ENCODE results near the gene LDAF1.
"Not testable (repeated sequence)": the region's sequence is repeated elsewhere in the genome, so short reads cannot be mapped to it uniquely, and the experiment has no call there.

LDAF1 gene

DNA sequence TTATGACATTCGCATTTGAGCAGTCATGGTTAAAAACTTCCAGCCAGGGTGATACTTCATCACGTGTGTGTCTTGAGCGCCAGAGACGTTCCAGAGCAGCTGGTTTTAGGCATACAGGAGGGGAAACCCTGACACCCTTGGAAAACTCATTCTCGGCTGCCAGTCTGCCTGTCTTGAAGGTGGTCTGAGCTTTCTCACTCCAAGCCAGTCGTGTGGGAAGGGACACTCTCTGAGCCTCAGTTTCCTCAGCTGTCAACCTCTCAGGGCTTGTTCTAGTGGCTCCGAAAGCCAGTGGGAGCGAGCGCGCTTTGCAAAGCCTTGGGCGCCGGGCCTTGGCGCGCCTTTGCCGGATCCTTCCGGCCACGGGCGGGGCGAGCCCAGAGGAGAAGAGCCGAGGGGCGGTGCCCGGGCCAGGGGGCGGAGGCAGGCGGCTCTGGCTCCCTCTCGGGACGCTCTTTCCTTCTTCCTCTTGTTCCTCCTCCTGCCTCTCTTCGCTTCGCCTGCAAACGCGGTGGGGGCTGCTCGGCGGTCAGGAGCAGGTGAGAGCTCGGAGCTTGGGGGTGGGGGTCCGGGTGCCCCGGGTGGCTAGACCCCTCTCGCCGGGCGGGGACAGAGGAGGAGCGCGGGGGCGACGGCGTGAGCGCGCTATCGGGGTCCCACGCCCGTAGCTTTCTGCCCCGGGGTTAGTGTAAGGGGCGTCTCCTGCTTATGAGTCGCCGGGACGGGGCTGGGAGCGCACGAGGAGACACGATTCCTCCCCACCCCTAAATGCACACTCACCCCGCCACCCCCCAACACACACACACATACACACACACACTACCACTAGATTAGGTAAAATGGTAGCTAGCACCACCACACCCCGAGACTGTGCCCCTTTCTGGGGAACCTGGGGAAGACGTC lies at the start of gene LDAF1:
TSS of gene LDAF1 (plus strand) at position 467 of the 903 bp plus-strand sequence. CDS start 2,509 bp downstream, outside the sequence.
- DNase-seq (ENCODE audit: low spot score) = peak; percentile 72

DNA sequence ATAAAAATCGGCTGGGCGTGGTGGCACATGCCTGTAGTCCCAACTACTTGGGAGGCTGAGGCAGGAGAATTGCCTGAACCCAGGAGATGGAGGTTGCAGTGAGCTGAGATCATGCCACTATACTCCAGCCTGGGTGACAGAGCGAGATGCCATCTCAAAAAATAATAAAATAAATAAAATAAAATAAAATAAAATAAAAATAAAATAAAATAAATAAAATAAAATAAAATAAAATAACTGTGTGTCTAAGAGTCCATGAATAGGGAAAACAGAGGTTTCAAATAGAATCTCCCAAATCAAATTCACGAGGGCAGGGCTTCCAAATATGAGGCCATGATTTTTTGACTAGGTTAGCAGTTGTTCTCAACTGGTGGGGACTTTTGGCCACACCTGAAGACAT lies 42.9 kb upstream of the LDAF1 start:
- not testable (repeated sequence) for DNase-seq (ENCODE audit: low spot score)

DNA sequence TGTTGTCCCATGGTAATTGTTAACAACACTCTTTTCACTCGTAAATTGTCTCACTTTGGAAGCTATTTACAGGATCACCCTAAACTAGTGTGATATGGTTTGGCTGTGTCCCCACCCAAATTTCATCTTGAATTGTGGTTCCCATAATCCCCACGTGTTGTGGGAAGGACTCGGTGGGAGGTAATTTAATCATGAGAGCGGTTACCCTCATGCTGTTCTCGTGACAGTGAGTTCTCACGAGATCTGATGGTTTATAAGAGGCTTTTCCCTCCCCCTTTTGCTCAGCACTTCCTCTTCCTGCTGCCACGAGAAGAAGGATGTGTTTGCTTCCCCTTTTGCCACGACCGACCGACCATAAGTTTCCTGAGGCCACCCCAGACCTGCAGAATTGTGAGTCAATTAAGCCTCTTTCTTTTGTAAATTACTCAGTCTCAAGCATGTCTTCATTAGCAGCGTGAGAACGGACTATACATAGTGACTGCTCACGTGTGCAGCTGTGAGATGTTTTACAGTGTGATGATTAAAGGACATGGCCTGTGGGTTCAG lies 42.3 kb upstream of the LDAF1 start:
- DNase-seq (ENCODE audit: low spot score) = no peak

DNA sequence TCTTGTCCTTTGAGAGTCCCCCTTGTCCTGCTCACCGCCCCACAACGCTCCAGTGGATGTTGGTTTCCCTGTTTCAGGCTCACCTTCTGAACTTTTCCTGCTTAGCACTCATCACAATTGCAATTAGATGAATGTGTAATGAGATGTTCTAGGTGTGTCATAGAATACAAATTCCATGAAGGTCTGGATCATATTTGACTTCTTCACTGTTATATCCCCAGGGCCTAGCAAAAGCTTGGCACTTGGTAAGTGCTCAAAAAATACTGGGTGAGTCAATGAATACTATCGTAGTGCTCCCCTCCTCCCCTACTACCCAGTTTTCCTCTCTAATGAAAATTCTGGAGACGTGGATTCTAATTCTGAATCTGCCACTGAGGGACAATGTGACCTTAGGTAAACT lies 40.9 kb upstream of the LDAF1 start:
- DNase-seq (ENCODE audit: low spot score) = no peak

DNA sequence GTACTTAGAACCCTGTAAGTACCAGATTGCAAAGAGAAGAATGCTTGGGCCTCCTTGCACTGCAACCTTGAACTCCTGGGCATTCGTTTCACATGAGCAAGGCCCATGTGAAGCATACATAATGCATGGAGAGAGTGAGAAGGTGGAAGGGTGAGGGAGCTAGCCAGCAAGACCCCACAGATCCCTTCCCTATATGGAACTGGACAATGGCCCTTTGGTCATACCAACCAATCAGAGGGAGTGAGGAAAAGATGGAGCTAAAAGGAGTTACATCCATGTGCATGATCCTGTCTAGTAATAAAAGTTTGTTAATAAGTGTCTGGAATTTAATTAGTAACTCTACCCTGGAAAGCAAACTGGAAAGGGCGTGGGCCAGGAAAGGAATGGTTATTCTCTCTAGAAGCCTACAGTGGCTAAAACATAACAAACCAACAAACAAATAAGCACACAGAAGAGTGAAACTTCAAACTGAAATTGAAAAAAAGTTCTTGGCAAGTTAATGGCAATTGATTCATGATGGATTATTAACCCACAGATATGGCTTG lies 37.4 kb upstream of the LDAF1 start:
- no peak for DNase-seq (ENCODE audit: low spot score)

DNA sequence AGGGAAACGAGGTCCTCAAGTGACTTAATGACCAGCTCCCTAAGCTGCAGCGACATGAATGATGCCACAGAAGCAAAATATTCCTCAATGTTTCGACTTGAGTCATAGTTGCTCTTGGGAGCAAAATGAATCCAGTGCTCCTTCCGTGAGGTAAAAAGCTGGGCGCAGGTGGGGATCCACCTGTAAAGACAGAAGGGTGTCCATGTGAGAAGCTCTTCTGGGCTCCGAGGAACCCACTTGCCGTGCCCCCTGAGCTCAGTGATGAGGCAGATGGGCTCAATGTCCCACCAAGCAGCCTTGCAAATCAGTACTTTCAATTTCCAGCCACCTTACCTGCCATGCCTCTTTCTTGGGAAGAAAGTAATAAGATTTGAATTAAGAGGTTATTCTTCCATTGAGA lies 33.3 kb upstream of the LDAF1 start:
- no peak for DNase-seq (ENCODE audit: low spot score)

DNA sequence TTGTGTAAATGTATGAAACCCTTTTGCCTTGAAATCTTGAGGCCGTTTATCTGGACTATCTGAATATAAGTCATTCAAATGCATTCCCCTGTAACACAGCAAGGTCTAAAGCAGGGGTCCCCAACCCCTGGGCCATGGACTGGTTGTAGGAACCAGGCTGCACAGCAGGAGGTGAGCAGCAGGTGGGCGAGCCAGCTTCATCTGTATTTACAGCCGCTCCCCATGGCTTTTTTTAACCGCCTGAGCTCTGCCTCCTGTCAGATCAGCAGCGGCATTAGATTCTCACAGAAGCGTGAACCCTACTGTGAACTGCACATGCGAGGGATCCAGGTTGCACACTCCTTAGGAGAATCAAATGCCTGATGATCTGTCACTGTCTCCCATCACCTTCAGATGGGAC lies 32.0 kb upstream of the LDAF1 start:
- DNase-seq (ENCODE audit: low spot score) = no peak

DNA sequence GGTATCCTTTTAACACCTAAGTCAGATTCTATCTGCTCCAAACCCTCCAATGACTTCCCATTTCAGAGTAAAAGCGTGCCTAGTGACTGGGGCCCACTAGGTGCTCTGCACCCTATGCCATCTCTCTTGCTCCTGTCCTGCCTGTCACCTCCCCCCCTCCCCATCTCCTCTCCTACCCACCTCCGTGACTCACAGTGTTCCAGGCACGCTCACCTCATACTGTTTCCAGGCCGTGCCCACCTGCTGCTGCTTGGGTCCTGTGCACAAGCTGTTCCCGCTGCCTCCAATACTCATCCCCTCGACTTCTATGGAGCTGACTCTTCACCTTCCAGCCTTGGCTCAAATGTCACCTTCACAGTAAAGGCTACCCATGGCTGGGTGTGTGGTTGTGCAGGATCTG lies 29.5 kb upstream of the LDAF1 start:
- DNase-seq (ENCODE audit: low spot score) = no peak

DNA sequence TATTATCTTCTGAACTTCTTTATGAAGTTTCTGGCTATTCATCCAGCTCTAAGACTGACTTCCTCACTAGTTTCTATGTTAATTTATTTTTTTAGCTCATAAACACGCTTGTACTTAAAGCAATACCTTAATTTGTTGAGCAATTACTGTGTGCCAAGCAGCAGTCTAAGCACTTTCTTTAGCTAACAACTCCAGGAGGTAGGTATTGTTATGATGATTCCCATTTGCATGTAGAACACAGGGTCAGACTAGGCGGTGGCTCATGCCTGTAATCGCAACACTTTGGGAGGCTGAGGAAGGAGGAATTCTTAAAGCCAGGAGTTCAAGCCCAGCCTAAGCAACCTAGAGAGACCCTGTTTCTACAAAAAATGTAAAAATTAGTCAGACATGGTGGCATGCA lies 27.7 kb upstream of the LDAF1 start:
- no peak for DNase-seq (ENCODE audit: low spot score)

DNA sequence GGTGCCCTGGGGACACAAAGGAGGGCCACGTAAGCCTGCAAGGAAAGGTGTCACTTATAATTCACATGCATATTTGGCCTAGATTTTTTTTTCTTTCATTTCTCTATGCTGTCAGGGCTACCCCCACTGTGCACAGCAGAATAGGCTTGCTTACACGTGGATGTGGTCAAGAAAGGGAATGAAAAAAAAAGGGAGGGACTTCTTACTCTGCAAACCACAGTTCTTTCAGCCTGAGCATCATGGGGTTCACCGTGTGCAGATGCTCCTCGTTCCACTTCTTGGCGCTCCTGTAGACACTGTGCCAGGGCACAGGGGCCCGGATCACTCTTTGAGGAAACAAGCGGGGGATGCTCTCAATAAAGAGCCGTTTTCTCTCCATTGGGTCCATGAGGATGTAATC lies 24.4 kb upstream of the LDAF1 start:
- DNase-seq (ENCODE audit: low spot score) = no peak

DNA sequence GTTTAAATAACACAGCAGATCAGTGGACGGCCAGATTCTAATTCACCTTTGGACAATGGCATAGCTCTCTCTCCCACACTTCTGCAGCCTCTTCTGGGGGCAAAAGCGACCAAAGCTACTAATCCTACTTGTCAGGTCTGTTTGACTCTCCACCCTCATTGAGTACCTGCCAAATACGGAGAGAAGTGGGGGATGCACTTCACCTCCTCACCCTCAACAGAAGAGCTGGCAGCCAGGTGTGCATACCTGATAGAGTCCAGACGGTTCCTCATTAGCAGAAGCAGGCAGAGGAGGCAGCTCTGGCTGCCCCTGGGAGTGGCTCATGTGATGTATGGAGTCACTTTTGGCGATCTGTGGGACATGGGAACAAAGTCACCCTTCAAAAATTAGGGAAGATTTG lies 12.7 kb upstream of the LDAF1 start:
- DNase-seq (ENCODE audit: low spot score) = no peak

DNA sequence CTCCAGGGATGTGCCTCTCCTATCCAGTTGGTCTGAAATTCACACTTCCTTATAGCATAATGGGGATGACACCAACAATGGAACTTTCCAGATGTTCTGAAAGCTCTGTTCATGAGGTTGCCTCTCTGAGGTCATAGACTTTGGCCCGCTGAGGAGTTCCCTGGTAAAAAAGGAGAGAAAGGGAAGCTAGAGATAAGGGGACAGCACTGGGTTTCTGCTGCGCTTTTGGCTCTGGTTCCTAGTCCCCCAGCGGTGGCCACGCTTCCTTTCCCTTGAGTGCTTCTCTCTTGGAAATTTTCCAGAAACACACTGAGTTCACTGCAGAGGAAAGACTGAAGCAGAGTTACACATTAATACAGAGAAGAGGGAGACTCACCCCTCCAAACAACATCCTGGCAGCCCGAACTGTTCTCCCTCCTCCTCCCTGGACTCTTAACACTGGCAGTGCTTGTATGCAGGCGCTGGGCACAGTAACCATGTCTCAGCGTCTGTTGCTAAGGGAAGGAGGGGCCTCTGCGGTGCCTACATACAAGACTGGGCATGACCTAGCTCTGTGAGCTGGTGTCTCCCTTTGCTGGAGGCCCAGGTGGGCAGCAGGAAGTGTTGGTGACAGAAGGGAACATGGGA lies 8.0 kb upstream of the LDAF1 start, which contains the start of gene DNAH3:
TSS of gene DNAH3 (minus strand) at position 472 of the 627 bp plus-strand sequence. CDS start 527 bp downstream, outside the sequence.
- DNase-seq (ENCODE audit: low spot score) = no peak

DNA sequence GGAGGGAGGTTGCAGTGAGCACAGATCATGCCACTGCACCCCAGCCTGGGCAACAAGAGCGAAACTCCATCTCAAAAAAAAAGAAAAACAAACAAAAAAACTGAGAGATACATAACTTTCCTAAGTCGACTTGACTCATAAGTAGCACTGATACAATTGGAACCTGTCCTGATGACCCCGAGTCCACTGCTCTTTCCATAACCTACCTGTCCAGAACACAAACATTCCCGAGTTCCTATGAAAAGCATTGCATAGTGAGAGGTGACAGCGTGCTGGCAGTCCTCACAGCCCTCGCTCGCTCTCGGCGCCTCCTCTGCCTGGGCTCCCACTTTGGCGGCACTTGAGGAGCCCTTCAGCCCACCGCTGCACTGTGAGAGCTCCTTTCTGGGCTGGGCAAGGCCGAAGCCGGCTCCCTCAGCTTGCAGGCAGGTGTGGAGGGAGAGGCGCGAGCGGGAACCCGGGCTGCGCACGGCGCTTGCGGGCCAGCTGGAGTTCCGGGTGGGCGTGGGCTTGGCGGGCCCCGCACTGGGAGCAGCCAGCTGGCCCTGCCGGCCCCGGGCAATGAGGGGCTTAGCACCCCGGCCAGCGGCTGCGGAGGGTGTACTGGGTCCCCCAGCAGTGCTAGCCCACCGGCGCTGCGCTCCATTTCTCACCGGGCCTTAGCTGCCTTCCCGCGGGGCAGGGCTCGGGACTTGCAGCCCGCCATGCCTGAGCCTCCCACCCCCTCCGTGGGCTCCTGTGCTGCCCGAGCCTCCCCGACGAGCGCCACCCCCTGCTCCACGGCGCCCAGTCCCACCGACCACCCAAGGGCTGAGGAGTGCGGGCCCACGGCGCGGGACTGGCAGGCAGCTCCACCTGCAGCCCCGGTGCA lies 6.1 kb upstream of the LDAF1 start:
- DNase-seq (ENCODE audit: low spot score) = not testable (repeated sequence)

DNA sequence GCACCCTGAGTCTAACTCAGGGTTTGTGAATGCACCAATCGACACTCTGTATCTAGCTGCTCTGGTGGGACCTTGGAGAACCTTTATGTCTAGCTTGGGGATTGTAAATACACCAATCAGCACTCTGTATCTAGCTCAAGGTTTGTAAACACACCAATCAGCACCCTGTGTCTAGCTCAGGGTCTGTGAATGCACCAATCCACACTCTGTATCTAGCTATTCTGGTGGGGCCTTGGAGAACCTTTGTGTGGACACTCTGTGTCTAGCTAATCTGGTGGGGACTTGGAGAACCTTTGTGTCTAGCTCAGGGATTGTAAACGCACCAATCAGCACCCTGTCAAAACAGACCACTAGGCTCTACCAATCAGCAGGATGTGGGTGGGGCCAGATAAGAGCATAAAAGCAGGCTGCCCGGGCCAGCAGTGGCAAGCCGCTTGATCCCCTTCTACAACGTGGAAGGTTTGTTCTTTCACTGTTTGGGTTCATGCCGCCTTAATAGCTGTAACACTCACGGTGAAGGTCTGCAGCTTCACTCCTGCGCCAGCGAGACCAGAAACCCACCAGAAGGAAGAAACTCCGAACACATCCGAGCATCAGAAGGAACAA lies 5.2 kb upstream of the LDAF1 start:
- DNase-seq (ENCODE audit: low spot score) = not testable (repeated sequence)

DNA sequence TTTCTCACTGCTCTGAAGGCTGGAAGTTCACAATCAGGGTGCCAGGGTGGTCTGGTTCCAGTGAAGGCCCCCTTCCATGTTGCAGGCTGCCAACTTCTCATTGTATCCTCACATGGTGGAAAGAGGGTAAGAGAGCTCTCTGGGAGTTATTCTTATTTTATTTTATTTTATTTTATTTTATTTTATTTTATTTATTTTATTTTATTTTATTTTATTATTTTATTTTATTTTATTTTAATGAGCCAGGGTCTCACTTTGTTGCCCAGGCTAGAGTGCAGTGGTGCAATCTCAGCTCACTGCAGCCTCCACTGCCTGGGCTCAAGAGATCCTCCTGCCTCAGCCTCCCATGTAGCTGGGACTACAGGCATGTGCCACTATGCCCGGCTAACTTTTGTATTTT lies 2.5 kb upstream of the LDAF1 start:
- not testable (repeated sequence) for DNase-seq (ENCODE audit: low spot score)

DNA sequence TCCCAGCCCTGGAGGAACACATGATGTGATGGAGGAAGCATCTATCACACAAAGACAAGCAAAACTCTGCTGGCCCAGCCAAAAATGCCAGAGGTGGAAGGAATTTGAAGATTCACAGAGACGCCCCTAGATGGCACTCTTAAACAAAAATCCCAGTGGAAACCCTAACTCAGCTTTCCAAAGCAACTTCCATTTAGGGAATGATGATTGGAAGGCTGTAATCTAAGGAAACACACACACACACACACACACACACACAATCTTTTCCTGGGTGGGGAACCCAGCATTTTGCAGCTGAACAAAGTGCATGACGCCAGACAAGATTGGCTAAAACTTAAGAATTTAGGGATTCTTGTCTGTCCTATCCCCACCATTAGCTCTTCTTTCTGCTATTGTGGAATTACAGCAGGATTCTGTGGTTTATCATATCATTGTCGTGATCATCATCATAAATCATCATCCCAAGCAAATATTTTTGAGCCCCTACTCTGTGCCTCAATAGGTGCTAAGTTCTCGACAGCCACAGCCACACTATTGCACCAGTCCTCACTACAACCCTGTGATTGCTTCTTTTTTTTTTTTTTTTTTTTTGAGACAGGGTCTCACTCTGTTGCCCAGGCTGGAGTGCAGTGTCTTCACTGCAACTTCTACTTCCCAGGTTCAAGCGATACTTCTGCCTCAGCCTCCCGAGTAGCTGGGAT lies 1.6 kb upstream of the LDAF1 start:
- DNase-seq (ENCODE audit: low spot score) = peak; percentile 47

DNA sequence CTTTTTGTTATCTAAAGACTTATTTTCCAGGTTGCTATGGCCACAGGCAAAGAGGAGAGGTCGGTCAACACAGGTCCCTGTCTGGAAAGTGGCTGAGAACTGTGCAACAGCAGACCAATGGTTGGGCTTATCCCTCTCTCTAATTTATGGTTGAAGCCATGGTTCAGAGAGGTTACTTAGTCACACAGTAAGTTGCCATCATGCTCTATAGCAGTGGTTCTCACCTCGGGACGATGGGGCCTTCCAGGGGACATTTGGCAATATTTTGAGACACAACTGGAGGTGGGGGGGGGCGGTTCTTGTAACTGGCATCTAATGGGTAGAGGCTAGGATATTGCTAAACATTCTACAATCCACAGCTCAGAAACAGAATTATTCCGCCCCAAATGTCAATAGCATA lies 842 bp upstream of the LDAF1 start:
- no peak for DNase-seq (ENCODE audit: low spot score)

DNA sequence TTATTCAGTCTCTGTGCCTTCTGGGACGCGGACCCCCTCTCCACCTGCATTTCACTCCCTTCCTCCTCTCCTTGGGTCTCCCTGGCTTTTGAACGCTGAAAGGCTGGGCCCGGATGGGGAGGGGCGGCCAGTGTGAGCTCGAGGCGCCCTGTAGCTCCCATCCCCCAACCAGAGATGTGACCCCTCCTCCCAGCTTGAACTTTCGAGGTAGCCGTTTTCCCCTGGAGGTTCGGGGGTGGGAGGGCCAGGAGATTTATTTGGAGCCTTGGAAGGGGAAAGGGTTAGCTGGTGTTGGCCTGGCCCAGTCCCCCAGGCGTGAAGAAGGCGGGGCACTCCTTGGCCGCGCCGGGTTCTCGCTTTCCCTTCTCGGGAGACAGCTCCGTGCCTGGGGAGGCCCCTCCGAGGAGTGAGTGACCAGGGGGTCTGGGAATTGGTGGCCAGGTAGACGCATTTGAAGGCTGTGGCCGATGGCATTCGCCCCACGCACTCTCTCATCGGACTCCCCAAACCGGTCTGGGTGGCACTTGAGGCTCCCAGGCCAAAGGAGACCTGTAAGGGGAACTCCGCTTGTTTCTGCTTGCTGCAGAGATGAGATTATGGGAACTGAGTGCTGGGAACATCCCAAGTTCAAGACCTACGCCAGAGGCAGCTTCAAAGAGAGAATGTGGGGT lies 942 bp downstream of the LDAF1 start:
- DNase-seq (ENCODE audit: low spot score) = no peak

DNA sequence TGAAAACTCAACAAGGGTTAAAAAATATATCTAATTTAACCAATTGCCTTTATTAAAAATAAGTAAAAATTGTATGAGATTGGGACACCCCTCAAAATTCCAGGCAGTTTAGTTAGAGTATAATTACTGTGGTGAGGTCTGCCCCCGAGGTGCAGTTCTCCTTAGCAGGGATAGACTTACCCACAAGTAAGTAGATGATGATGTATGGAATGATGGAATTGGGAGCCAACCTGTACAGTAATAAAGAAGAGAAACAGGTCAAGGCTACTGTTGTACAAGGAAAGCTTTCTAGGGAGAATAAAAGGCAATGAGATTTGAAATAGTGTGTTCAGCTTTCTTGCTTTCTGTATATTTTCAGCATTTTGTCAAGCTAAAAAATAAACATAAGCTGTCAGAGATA lies 1.8 kb downstream of the LDAF1 start:
- DNase-seq (ENCODE audit: low spot score) = no peak

DNA sequence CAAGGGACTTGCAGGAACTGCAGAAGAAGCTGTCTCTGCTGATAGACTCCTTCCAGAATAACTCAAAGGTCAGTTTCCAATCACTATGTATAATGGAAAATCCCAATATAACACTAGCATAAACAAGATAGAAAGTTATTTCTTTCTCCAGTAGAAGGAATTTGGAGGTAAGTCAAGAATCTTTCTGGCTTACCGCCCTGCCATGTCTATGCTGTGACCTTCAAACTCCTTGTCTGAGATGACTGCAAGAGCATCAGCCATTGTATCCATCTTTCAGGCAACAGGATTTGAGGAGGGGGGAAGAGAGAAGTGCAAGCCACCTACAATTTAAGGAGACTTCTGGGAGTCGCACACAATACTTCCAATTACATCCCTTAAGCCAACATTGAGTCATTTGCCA lies 2.7 kb downstream of the LDAF1 start:
- no peak for DNase-seq (ENCODE audit: low spot score)

Measured in hematopoietic multipotent progenitor cell treated with erythropoietin and hydrocortisone succinate and interleukin-3 and kit ligand, for 15 days (in vitro differentiated cells).